HL-60/S4 treated with phorbol 12-myristate 13-acetate at 8.2 ng/mL for 4 days and 3 days (cell line): Measurements from ENCODE around the gene MPO.

Source experiments
- in situ Hi-C: fragments of 300-500 bp; cut with MboI; formaldehyde crosslinking; loops from 2 replicates; pipeline ENCODE4 v1.15.0; 2022; ENCODE audit warnings: low sequenced_read_pairs

MPO gene

DNA sequence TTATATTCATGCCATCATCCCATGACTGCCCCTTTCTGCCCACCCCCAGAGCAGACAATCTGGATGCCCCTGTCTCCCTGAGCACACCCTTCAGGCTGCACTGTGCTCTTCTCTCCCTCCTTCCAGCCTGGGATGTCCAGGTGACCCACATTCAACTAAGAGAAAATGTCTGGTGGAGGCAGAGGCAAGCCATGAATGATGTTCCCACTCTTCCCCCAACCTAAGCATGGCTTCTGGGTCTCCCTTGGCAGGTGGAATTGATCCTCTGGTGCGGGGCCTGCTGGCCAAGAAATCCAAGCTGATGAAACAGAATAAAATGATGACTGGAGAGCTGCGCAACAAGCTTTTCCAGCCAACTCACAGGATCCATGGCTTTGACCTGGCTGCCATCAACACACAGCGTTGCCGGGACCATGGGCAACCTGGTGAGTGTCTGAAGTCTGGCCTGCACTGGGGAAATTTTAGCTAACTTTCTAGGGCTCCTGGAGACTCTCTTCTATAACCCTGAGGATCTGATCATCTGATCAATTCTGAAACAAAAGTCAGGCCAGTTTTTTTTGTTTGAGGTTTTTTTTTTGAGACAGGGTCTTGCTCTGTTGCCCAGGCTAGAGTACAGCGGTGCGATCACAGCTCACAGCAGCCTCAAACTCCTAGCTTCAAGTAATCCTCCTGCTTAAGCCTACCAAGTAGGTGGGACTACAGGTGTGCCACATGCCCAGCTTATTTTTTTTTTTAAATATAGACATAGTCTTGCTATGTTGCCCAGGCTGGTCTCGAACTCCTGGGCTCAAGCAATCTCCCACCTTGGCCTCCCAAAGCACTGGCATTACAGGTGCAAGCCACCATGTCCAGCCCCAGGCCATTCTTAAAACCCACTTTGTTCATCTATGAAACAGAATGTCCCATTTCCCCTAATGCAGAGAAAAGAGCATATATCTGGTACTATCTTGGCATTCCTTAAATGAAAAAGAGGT lies 14.5 kb downstream of the MPO start:
- in situ Hi-C loops, result no loop called here

DNA sequence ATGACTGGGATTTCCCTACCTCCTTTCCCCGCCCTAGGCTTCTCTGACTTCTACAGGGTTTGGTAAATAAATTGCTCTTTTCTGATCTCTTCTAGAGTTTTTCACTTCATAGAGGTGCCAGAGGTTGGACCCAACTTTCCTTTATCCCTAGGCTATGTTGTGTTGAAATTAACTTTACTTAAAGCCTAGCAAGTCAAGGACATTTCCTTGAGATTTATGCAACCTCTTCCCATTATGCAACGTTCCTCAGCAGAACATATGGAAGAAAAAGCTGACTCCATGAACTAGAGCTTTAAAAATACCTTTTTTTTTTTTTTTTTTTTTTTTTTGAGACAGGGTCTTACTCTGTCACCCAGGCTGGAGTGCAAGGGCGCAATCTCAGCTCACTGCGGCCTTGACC lies 15.5 kb downstream of the MPO start:
- in situ Hi-C loops, result no loop called here

DNA sequence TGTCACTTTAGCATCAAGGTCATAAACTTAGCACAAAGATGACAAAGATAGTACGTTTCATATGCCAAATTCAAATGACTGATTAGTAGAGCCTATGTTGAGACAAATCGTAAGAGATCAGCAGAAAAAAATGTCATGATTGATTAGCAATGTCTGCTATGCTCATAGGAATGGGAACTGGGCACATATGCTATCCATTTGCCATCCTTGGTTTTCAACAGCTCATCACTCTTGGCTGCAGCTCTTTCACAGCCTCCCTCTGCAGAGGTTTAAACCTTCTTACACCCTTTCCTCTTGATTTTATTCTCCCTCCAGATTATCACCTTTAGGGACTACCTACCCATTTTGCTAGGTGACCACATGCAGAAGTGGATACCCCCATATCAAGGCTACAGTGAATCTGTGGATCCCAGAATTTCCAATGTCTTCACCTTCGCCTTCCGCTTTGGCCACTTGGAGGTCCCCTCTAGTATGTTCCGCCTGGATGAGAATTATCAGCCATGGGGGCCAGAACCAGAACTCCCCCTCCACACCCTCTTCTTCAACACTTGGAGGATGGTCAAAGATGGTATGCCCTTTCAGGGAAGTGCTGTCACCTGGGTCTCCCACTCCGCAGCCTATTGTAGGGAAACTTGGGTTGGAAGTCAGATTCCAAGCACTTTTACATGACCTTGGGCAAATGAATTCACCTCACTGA lies 16.2 kb downstream of the MPO start:
- in situ Hi-C loops, result no loop called here

DNA sequence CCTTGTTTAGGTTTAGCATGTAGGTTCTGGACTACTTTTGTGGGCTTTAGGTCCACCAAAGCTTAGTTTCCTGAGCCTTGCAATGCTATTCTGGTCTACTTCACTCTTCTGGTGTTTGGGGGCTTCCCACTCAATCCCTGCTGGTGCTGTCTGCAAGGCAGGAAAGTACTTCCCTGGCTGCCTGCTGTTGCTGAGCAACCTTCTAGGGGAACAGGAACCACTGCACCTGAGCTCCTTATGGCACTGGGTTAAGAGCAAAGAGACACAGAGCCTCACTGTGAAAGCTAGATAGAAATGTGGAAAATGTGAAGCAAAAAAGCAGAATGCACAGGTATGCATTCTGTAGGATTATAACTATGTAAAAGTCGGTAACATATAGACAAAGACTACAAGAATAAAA lies 17.0 kb downstream of the MPO start:
- in situ Hi-C loops, result no loop called here

DNA sequence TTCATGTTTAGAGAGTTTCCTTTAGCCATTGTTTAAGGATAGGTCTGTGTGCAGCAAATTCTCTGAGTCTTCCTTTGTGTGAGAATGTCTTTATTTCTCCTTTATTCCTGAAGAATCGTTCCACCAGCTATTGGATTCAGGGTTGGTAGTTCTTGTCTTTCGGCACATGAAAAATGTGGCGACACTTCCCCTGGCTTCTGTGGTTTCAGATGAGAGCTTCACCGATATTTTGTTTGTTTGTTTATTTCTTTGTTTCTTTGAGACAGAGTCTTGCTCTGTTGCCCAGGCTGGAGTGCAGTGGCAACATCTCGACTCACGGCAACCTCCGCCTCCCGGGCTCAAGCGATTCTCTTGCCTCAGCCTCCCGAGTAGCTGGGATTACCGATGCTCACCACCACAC lies 18.6 kb downstream of the MPO start:
- in situ Hi-C loops, result no loop called here

DNA sequence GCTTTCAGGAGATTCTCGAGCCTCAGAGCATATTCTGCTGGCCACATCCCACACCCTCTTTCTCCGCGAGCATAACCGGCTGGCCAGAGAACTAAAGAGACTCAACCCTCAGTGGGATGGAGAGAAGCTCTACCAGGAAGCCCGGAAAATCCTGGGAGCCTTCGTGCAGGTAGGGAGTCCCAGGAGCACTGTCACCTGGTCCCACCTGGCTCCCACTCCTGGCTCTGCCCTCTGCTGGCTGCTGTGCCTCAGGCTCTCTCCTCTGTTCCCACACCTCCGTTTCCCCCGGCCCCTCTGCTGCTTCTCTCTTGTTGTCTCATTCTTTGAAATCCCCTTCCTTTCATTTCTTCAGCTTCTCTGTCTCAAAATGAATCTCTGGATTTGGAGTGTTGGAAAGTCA lies 25.9 kb downstream of the MPO start:
- in situ Hi-C loops, result no loop called here

DNA sequence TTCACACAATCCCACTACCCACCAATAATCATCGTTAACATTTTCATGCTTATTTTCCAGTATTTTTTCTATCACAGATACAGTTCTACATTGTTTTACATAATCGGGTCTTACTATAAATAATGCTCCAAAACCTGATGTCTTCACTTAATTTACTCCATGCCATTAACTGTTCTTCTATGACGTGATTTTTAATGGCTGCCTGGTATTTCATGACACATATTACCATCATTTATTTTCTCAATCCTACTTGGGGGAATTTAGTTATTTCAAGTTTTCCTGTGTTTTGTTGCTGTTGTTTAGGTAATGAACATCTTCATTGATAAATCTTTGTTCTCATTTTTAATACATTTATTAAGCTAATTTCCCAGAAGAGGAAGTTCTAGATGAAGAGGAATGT lies 27.7 kb downstream of the MPO start:
- in situ Hi-C loops, result no loop called here

DNA sequence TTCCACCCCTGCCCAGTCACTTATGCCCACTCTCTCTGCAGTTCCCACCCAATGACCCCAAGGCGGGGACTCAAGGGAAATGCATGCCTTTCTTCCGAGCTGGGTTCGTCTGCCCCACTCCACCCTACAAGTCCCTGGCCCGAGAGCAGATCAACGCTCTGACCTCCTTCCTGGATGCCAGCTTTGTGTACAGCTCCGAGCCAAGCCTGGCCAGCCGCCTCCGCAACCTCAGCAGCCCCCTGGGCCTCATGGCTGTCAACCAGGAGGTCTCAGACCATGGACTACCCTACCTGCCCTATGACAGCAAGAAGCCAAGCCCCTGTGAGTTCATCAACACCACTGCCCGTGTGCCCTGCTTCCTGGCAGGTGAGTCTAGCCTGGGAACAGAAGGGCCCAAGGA lies 28.6 kb downstream of the MPO start:
- in situ Hi-C loops, result no loop called here

DNA sequence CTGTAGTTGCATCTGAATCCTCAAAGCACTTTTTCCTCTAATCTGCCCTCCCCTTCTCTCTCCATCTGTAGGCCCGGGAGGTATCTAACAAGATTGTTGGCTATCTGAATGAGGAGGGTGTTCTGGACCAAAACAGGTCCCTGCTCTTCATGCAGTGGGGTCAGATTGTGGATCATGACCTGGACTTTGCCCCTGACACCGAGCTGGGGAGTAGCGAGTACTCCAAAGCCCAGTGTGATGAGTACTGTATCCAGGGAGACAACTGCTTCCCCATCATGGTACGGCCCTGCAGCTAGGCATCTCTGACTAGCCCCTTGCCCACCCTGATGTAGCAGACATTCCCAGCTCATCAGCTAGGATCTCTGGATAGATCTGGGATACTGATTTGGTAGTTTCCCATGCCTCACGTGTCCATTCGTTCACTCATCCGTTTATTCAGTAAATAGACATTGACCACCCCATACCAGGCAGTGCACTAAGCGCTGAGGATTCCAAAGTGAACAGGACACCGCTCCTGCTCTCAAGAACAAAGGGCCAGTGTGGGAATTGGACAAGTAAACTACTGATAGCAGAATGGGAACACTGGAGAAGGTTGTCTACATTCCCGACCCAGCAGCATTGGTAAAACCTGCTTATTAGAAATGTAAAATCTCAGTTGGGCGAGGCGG lies 30.3 kb downstream of the MPO start:
- in situ Hi-C loops, result no loop called here

DNA sequence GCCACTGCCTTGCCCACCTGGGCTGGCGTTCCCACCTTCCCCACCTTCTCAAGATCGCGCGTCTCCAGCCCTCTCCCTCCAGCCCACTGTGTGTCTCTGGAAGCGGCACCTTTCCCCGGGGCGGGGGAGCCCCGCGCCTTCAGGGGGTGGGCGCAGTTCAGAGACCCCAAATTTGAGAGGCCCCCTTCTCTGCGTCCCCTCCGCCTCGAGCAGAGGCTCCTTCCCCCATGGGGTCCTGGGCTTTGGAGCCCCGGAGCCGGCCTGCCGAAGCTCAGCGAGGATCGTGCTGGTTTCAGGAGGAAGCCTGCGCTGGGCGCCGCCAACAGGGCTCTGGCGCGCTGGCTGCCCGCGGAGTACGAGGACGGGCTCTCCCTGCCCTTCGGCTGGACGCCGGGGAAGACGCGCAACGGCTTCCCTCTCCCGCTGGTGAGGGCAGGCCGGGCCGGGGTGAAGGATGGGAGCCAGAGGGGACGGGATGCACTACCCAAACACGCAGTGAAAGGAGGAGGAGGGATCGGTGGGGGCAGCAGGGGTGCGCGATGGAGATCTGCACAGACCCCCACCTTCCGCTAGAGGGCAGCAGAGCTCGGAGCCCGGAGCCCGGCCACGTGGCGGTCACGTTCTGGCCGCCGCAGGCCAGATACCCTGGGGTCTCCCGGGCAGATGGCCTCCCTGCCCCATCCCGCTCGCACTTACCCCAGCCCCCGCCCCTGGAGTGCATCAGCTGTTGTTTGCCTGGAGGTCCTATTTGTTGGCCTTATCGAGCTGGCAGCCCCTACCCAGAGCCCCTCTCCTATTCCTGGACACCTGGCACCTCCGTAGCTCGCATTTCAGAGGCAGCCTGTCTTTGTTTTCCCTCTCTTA lies 31.2 kb downstream of the MPO start:
- in situ Hi-C loops, result no loop called here

DNA sequence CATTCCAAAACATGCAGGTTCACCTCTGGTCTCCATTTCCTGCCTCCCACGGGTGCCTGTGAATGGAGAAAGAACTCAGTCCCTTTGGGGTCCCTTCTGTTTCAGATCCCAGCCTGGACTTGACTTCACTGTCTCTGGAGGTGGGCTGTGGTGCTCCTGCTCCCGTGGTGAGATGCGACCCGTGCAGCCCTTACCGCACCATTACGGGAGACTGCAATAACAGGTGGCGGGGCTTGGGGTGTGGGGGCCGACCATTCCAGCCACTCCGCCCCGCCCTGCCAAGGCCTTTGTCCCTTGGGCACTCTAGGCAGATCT lies 31.8 kb downstream of the MPO start:
- in situ Hi-C loops, result no loop called here

DNA sequence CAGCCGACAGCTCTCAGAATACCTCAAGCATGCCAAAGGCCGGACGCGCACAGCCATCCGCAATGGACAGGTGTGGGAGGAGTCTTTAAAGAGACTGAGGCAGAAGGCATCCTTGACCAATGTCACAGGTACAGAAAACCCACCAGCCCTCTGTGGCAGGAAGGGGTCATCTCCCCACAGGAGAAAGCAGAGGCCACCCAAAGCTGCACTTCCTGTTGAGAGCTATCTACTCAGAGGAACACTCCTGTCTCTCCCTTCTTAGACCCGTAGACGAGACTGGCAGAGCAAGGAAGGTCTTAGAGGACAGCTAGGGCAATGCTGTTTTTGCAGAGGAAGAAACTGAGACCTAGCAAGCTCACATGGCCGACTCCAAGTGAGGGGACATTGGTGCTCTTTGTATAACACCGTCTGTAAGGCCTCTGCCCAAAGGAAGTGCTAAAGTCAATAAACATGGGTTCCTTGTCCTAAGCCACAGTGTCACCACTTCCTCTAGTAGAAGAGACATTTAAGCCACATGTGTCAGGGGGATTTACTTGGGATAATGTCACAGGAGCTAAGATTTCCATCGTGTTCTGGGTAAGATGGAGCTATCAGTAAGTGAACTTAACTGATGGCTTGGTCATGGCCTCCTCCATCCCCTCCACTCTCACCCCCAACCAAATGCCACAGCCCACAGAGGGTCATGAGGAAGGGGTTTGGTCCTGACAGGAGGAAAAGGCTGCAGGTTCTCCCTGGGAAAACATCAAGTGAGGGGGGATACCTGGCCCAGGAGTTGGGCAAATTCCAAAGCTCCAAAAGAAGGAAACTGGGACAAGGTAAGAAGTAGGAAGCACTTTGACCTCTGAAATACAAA lies 33.0 kb downstream of the MPO start:
- in situ Hi-C loops, result no loop called here

DNA sequence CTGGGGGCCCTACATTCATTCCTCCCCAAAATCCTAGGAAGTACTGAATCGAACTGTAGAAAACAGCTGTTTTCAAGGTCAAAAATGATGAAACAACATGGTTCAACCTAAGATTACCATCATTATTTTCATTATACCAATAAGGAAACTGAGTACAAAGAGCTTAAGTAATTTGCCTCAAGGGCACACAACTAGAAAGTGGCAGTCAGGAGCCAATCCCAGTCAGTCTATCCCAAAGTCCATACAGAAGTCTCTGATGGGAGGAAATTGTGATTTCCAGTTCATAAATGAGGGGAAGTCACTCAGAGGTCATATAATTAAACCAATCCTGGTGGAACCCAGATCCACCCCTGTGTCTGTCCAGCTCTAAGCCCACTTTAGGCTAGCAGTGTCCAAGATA lies 34.0 kb downstream of the MPO start:
- in situ Hi-C loops, result no loop called here

DNA sequence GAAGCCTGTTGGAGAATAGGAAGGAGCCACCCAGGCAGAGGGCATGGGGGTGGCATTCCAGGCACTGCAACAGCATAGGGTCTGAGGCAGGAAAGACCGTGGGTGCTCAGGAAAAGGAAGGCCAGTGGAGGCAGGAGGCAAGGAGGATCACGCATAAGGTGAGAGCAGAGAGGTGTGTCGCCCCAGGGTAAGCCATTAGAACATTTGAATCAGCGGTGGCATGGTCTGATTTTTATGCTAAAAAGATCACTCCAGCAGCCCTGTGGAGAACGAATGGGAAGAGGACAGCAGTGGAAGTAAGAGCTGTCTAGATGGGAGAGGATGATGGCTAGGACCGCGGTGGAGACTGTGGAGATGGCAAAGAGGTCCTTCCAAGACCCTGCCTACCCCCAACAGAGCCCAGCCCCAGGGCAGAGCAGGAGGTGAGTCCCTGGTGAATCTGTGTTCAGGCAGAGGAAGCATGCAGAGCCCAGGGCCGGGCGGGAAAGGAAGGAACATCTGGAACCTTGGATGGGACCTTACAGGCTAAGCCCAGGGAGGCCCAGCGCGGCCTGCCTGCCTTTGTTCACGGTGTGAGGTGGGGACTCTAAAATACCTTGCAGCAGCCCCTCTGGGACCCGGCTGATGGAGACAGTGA lies 34.5 kb downstream of the MPO start:
- in situ Hi-C loops, result no loop called here

DNA sequence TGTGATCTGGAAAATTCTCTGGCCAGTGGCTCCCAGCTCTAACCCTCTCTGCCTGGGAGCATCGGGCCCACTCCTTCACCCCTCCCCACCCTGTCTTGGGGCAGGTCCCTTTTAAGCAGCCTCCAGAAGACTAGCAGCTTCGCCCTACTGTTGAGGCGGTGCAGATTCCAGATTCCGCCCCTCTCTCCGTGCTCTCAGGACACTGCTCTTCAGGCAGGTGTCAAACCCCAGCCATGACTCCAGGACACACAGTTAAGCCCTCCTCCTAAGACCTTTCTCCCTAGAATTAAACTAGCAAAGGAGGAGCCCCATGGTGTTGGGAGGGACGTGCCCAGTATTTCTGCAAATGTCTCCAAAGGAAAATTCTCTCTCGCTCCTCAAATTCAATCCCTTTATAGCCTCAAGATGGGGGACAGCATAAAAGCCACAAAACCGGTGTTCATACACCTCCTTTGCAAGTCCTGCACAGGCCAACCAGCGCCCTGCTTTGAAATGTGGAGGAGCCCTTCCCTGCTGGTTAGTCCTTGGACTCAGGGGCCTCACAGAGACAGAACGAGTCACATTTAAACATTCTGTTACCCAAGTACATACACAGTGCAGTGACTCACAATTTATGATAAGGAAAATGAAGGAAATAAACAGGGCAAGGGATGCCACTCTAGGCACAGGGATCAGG lies 35.2 kb downstream of the MPO start:
- in situ Hi-C loops, result no loop called here

DNA sequence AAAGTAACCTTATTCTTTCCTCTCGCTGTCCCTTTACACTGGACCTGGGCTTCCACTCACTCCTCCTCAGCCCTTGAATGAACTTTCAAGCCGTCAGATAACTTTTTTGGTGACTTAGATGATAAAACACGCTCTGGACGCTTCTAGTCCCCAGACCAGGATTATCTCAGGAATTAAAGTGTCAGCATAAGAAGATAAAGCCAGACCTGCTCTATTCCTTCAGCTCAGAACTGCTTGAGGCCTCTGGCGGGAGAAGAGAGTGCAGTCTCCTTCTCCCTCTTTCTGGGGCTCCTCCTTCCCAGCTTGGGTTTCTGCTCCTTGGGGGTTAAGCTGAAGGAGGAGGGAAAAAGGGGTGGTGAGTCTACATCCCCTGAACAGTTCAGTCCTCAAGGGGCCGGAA lies 35.8 kb downstream of the MPO start:
- in situ Hi-C loops, result no loop called here

DNA sequence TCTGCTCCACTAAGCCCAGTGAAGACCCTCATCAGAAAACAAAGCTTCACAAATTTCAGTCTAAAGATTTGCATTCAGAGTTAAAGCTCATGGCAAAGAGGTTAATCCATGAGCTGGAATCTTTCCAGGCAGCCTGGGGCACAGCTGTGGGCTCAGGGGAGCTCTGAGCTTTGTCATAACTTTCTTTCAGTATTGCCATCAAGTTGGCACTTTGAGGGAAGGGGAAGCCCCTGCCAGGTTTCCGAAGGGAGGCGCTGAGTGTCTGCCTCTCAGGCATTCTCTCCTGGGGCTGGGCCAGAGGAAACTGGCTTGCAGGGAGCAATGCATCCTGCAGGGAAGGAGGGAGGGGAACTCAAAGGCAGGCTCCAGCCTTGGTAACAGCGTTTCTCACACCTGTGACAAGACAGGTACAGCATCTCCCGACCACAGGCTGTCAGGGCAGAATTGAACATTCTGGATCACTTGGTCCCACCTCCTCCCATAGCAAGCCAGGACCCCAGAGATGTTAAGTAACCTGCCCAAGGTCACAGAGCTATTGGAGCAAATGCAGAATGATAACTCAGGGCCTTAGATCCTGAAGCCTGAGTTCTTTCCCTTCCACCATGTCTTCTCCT lies 38.5 kb downstream of the MPO start:
- in situ Hi-C loops, result no loop called here

DNA sequence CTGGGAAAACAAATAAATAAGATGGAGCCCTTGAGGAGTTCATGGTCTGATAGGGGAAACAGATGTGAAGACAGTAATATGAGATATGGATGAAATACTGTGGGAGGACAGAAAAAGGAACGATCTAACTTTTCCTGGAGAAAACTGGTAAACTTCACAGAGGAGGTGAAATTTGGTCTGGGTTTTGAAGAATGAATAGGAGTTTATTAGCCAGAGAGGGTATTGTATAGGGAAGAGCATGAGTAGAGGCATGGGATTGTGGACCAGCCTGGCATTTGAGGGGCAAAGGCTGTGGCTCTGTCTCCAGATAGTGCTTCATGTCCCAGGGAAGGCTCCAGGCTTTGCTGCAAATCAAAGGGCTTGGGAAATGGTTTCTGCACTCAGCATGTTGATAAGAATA lies 40.7 kb downstream of the MPO start:
- in situ Hi-C loops, result no loop called here
